H1 (cell line): Measurements from ENCODE around the gene ETFB. TPM values are rescaled to one million over a fixed set of nuclear protein-coding genes. Genes with fewer than 3 reads are reported as not detected.

Experiments
- BACH1 ChIP-seq: IDR thresholded peaks from 2 replicates; pipeline ENCODE4 v1.6.1; 2012; ENCODE audit warnings: low read length, improper control_type of control experiment
- BRCA1 ChIP-seq: IDR thresholded peaks from 2 replicates; pipeline ENCODE4 v1.6.1; 2012; ENCODE audit warnings: low read depth, low read length, improper control_type of control experiment
- CBX8 ChIP-seq: fragments of 300-800, 300-1000 bp; sonication (generic); IDR thresholded peaks from 2 replicates; pipeline ENCODE4 v1.7.1; 2016; ENCODE audit warnings: low read depth, low read length, borderline replicate concordance
- CEBPB ChIP-seq: IDR thresholded peaks from 2 replicates; pipeline ENCODE4 v1.6.1; 2012; ENCODE audit warnings: low read depth, low read length
- EZH2 ChIP-seq: fragments of 200-600 bp; sonication (generic); IDR thresholded peaks from 2 replicates; pipeline ENCODE4 v1.7.1; 2012; ENCODE audit warnings: low read depth, mild to moderate bottlenecking, moderate library complexity, low read length, inconsistent platforms; ENCODE audit not compliant: severe bottlenecking
- POLR2AphosphoS5 ChIP-seq: IDR thresholded peaks from 2 replicates; pipeline ENCODE4 v1.6.1; 2011; ENCODE audit warnings: low read depth, low read length
- SP4 ChIP-seq: IDR thresholded peaks from 2 replicates; pipeline ENCODE4 v1.6.1; 2012; ENCODE audit warnings: low read length, inconsistent platforms
- polyA plus RNA-seq, 7 experiments: library from polyadenylated mRNA; depleted of rRNA in 3 of 7; stranded (reverse) in 5 of 7; unstranded in 2 of 7; fragments of >200 nt in 5 of 7; fragments of 200-250 nt in 2 of 7; gene quantifications; 1 replicate in 5 of 7; 2 replicates in 1 of 7; 4 replicates in 1 of 7; pipeline versions ENCODE4 v1.2.1 to v1.2.3, GENCODE V29; 2011 to 2013; ENCODE audit warnings: missing spikeins in 2 of 7, mixed read lengths in 2 of 7
- total RNA-seq: library from RNA; stranded (reverse); fragmentation: NEBNext Ultra II Directional; extraction: Animal tissue kit (Norgen Biotek cat#: 25700); gene quantifications from 2 replicates; pipeline ENCODE4 v1.2.1, GENCODE V29; 2021
- TF ChIP-seq, protein P1 (sequence below): IDR thresholded peaks from 2 replicates; pipeline ENCODE4 v1.6.1; 2012; ENCODE audit warnings: inconsistent platforms

The ETFB gene
- total and polyA plus RNA-seq, 2 of the 8 experiments (the other 6 are each of a cell fraction or from before 2014, with no cell fraction given) = 40.0 to 66.5 TPM

GRCh38 chr19:51339313-51339686 lies 26.9 kb downstream of the ETFB start (continued):
- no peak for TF ChIP-seq SP4
- TF ChIP-seq BRCA1 = no peak
- no peak for TF ChIP-seq EZH2
- TF ChIP-seq BACH1 = no peak
- TF ChIP-seq, protein P1, sequence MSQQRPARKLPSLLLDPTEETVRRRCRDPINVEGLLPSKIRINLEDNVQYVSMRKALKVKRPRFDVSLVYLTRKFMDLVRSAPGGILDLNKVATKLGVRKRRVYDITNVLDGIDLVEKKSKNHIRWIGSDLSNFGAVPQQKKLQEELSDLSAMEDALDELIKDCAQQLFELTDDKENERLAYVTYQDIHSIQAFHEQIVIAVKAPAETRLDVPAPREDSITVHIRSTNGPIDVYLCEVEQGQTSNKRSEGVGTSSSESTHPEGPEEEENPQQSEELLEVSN = no peak
- TF ChIP-seq CBX8 = no peak
- TF ChIP-seq POLR2AphosphoS5 = no peak
- TF ChIP-seq CEBPB = no peak
- TF ChIP-seq, all 59 proteins: peak for 5
